Adipocyte (in vitro differentiated cells): ENCODE data around the gene UNC13D.

ENCODE experiments used
- DNase-seq: peaks from one replicate; pipeline ENCODE4 v3.0.0-alpha.2; 2015; ENCODE audit warnings: low read depth
- H3K27me3 ChIP-seq: replicated peaks from 2 replicates; pipeline ENCODE4 v1.7.0; 2013; ENCODE audit warnings: mild to moderate bottlenecking, low read length, moderate library complexity; ENCODE audit not compliant: control insufficient read depth, insufficient read depth
- H3K36me3 ChIP-seq: 2 replicates; pipeline ENCODE4 v1.7.0; 2013; ENCODE audit warnings: low read length, mild to moderate bottlenecking, moderate library complexity; ENCODE audit not compliant: control insufficient read depth, insufficient read depth, severe bottlenecking
- H3K4me1 ChIP-seq: 2 replicates; pipeline ENCODE4 v1.7.0; 2013; ENCODE audit warnings: mild to moderate bottlenecking, low read length, moderate library complexity; ENCODE audit not compliant: control insufficient read depth, insufficient read depth
- H3K4me3 ChIP-seq: 2 replicates; pipeline ENCODE4 v1.7.0; 2013; ENCODE audit warnings: mild to moderate bottlenecking, low read length, moderate library complexity
- H3K9ac ChIP-seq: 2 replicates; pipeline ENCODE4 v1.7.0; 2013; ENCODE audit warnings: mild to moderate bottlenecking, low read length, moderate library complexity
- H3K9me3 ChIP-seq: 2 replicates; pipeline ENCODE4 v1.7.0; 2013; ENCODE audit warnings: mild to moderate bottlenecking, low read length, moderate library complexity; ENCODE audit not compliant: control insufficient read depth

Gene UNC13D

DNA sequence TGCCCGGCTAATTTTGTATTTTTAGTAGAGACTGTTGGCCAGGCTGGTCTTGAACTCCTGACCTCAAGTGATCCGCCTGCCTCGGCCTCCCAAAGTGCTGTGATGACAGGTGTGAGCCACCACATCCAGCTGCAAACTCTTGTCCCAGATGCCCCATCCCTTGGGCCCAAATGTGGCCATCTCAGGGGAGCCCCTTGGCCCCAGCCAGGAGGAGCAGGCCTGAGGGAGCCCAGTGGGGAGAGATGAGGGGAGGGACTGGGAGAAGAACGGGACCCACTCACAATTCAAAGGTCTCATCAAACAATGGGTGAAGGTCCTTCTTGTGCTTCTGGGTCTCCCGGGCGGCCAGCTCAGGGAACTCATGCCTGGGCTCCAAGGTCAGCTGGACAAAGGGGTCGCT lies 14.5 kb downstream of the UNC13D start:
- no peak for DNase-seq
- Histone ChIP-seq H3K36me3 (no peaks in the 10 kb centered on the region), H3K9me3 (no peaks in the 10 kb centered on the region), H3K4me3 (no peak overlapping the region), H3K4me1 (peaks cover 15% of the 10 kb centered on the region), H3K9ac (no peak overlapping the region), H3K27me3 (no peaks in the 10 kb centered on the region)

DNA sequence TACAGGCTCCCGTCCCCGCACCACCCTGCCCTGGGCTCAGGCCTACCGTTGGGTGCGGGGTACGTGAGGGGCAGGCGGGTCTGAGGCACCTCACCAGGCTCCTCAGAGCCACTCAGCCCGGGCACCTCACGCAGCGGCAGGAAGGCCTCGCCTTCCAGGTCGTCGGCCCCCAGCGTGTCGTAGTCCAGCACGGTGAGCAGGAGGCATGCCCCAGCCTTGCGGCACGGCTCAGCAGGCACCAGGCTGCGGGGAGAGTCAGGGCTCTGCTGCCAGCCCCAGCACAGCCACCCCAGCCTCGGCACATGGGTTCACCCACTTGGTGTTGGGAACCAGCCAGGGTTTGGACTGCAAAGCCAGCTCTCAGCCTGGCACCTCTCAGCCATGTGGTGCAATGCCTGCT lies 15.5 kb downstream of the UNC13D start:
- H3K4me1 ChIP-seq = peaks cover 15% of the 10 kb centered on the region
- H3K4me3 ChIP-seq = no peak overlapping the region
- H3K9me3 ChIP-seq = no peaks in the 10 kb centered on the region
- no peak for DNase-seq
- peaks cover 5% of the 10 kb centered on the region for H3K36me3 ChIP-seq
- H3K9ac ChIP-seq = no peak overlapping the region
- no peaks in the 10 kb centered on the region for H3K27me3 ChIP-seq

DNA sequence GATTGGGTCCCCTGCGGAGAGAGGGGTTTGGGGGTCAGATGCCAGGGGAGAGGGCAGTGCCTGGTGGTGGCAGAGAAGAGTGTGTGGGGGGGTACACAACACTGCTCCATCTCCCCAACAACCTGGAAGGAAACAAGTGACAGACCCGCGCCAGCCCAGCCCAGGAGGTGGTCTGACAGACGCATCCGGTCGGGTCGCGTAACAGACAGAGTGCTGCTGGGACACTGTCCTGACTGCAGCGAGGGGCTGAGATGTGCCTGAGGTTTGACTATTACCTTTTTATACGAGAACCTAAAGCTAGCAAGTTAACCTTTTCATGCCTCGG lies 16.2 kb downstream of the UNC13D start:
- DNase-seq = no peak
- no peaks in the 10 kb centered on the region for H3K27me3 ChIP-seq
- peaks cover 11% of the 10 kb centered on the region for H3K36me3 ChIP-seq
- no peaks in the 10 kb centered on the region for H3K9me3 ChIP-seq
- H3K4me1 ChIP-seq = peaks cover 15% of the 10 kb centered on the region
- H3K9ac ChIP-seq = peak overlapping the region; percentile 57
- no peak overlapping the region for H3K4me3 ChIP-seq

DNA sequence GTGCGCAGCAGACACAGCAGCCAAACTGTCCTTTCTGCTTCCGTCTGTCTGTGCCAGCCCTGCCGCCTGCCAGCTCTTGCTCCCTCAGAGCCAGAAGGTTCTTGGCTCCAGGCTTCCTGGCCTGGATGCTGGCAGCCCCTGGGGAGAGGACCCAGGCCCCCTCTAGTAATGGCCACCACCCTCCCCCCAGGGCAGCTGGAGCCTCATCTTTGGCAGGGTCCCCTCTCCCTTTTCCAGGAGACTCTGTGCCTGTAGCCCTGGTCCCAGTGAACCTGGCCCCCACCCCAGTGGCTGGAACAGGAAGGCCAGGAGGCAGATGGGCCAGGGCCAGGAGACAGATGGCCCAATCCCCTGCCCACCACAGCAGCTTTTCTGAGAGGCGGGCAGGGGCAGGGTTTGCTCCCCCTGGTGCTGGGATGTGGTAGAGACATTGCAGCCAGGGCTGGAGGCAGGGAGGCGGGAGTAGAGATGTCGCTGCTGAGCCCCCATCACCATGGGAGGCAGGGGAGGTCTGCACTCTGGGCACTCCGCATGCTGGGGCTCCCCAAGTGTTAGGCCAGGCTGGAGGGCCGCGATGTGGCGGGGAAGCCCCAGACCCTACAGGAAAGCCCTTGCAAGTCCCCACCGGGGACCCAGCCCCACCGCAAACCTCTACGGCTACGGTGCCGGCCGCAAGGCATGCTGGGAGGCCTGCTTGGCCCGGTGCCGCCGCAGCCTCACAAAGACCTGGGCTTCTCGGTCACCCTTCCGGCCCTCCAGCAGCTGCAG lies 16.7 kb downstream of the UNC13D start:
- no peak overlapping the region for H3K4me3 ChIP-seq
- peaks cover 15% of the 10 kb centered on the region for H3K4me1 ChIP-seq
- peak; percentile 68 for DNase-seq
- H3K9me3 ChIP-seq = no peaks in the 10 kb centered on the region
- peak overlapping the region; percentile 57 for H3K9ac ChIP-seq
- H3K27me3 ChIP-seq = no peaks in the 10 kb centered on the region
- peaks cover 16% of the 10 kb centered on the region for H3K36me3 ChIP-seq

DNA sequence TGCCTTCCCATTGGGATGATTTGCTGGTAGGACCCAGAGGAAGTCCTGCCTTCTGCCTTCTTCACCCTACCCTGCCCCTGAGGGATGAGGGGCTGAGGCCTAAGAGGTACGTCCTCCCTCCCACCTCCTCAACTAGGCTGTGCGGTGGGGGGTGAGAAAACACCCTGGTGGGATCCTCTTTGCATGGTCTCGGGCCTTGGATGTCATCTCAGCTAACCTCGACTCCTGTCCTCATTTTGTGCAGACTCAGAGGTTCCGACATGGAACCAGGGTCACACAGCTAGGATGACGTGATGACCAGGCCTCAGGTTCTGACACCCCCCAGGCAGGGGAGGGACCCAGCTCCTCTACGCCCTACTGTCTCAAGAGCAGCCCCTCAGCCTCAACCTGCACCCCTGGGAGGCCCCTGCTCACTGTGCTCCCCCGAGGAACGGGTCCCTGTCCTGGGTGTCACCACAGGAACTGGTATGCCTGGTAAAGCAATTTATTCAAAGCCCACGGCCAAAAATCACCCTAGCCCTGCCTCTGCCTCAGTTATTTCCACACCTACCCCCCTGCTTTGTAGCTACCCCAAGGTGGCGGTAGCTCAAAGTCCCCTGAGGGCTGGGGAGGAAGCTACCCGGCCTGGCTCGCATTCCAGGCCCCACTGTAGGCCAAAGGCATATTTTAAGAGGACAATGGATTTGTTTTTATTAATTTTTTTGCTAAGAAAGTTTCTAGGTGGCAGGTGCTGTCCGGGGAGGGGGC lies 17.5 kb downstream of the UNC13D start:
- peaks cover 19% of the 10 kb centered on the region for H3K36me3 ChIP-seq
- DNase-seq = no peak

DNA sequence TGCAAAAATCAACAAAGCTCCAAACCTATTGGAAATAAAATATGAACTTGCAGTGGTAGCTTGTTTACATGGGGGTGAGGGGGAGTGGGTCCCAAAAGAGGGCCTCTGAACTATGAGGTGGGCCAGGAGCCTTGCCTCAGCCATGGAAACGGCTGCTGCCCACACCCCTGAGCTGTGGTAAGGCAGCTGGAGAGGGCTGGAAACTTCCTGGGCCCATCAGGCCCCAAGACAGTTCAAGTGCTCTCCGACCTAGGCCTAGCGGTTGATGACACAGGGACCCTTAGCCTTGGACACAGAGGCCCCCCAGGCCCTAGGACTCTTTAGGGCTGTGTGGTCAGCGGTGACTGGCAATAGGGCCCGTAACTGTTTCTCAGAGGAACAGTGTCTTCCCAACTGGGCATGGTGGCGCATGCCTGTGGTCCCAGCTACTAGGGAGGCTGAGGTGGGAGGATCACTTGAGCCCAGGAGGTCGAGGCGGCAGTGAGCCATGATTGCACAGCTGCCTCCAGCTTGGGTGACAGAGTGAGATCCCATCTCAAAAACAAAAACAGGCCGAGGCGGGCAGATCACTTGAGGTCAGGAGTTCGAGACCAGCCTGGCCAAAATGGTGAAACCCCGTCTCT lies 18.3 kb downstream of the UNC13D start:
- Histone ChIP-seq H3K36me3 (peaks cover 28% of the 10 kb centered on the region), H3K9ac (no peak overlapping the region)
- DNase-seq = no peak

More for the DNA sequence above, 17.5 kb downstream of the UNC13D start:
- H3K4me1 ChIP-seq = peaks cover 15% of the 10 kb centered on the region
- H3K27me3 ChIP-seq = no peaks in the 10 kb centered on the region
- H3K9me3 ChIP-seq = no peaks in the 10 kb centered on the region
- H3K4me3 ChIP-seq = no peak overlapping the region
- H3K9ac ChIP-seq = peak overlapping the region; percentile 57

DNA sequence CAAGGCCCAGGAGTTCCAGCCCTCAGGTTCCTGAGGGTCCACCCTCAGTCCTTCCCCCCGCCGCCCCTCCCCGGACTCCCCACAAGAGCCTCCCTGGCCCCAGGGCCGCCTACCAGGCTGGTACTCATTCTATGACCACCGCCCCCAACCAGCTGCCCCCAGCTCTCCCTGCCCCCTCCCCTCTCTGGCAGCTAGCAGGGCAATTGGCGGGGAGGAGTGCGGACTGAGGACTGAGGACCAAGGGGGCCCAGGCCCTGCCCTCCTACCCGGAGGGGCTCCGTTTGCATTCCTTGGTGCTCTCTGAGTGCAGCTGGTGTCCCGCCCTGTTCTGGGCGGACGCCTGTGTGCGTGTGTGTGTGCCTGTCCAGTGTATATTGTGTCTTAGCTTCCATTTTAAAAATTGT lies 19.1 kb downstream of the UNC13D start:
- H3K4me1 ChIP-seq = peaks cover 15% of the 10 kb centered on the region
- DNase-seq = no peak
- no peak overlapping the region for H3K4me3 ChIP-seq
- H3K27me3 ChIP-seq = no peaks in the 10 kb centered on the region
- peaks cover 35% of the 10 kb centered on the region for H3K36me3 ChIP-seq
- no peak overlapping the region for H3K9ac ChIP-seq
- no peaks in the 10 kb centered on the region for H3K9me3 ChIP-seq

More for the DNA sequence above, 18.3 kb downstream of the UNC13D start:
- no peaks in the 10 kb centered on the region for H3K9me3 ChIP-seq
- H3K4me1 ChIP-seq = peaks cover 15% of the 10 kb centered on the region
- H3K4me3 ChIP-seq = no peak overlapping the region
- H3K27me3 ChIP-seq = no peaks in the 10 kb centered on the region

DNA sequence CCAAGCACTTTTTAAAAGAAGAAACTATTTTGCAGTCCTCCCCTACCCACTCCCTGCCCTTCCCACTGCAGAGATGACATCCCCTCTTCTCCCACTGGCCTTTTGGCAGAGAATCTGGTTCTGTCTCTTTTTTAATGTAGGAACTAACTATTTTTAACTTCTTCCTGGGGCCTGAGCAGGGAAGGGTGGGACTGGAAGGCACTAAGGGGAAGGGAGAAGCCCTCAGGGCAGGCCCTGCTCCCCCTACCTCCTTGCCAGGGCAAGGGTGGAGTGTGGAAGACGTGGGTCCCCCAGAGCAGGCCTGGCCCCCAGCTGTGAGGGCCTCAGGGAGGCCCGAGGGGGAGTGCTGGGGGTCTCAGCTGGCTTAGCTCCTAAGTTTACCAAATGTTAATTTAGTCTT lies 19.5 kb downstream of the UNC13D start:
- H3K9me3 ChIP-seq = no peaks in the 10 kb centered on the region
- no peak overlapping the region for H3K4me3 ChIP-seq
- H3K36me3 ChIP-seq = peaks cover 40% of the 10 kb centered on the region
- DNase-seq = no peak
- no peaks in the 10 kb centered on the region for H3K27me3 ChIP-seq
- no peak overlapping the region for H3K9ac ChIP-seq
- peaks cover 15% of the 10 kb centered on the region for H3K4me1 ChIP-seq

DNA sequence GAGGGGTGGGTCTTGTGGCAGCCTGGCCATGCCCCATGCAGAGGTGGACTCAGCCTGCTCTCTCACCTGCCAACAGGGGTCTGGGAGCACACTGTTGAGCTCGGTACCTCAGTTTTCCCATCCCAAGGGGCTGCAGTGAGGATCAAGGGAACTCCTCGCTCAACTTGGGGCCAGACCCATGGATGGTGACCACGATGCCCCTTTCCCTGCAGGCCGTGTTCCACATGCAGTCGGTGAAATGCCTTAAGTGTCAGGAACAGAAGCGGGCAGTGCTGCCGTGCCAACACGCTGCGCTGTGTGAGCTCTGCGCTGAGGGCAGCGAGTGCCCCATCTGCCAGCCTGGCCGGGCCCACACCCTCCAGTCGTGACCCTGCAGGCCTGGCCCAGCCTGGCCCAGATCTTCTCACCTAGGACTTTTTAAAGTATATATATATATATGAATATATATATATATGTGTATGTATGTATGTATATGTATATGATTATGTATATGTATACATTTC lies 20.1 kb downstream of the UNC13D start:
- no peak overlapping the region for H3K9ac ChIP-seq
- no peaks in the 10 kb centered on the region for H3K27me3 ChIP-seq
- H3K36me3 ChIP-seq = peaks cover 46% of the 10 kb centered on the region
- no peaks in the 10 kb centered on the region for H3K9me3 ChIP-seq
- peaks cover 15% of the 10 kb centered on the region for H3K4me1 ChIP-seq
- H3K4me3 ChIP-seq = no peak overlapping the region
- no peak for DNase-seq

DNA sequence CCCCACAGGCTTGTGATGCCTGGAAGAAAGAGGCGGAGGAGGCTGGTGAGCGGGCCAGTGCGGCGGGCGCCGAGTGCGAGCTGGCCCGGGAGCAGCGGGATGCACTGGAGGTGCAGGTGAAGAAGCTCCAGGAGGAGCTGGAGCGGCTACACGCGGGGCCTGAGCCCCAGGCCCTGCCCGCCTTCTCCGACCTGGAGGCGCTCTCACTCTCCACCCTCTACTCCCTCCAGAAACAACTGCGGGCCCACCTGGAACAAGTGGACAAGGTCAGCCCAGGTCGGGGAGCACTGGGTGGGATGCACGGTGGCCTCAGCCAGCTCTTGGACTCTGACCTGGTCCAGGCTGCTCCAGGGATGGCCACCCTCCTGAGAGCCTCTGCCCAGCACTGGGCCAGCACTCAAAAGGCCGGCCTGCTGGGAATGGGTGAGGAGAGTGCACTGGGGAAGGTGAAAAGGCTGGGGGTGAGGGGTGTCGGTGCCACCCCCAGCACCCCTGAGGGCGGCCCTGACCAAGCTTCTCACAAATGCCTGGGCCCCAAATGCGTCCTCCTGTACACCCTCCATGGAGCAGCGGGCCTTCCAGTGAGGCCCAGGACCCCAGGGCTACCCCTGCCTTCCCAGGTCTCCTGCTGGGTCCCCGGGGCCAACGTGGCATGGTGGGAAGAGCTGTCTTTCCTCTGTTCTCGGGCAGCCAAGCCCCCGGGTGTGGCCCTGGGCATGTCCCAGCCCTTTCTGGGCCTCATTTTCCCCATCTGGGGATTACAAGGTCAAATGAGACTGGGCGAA lies 20.8 kb downstream of the UNC13D start:
- Histone ChIP-seq H3K27me3 (no peaks in the 10 kb centered on the region), H3K9me3 (no peaks in the 10 kb centered on the region), H3K4me1 (peaks cover 15% of the 10 kb centered on the region), H3K36me3 (peaks cover 52% of the 10 kb centered on the region), H3K9ac (no peak overlapping the region), H3K4me3 (no peak overlapping the region)
- DNase-seq = no peak

DNA sequence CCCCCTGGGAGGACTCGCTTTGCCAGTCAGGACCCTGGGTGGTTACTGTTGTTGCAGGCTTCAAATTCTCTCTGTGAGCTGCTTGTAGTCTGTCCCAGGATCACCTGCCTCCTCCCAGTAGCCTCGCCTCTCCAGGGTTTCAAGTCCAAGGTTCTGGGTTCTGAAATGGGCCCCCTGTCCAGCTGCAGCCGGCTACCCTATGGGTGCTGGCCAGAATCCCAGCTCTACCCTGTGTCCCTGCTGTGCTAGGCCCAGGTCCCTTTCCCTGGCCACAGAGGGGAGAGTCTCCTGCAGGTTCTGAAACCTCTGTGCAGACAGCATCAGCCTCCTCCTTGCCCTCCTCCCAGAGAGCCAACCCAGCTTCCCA lies 21.4 kb downstream of the UNC13D start:
- Histone ChIP-seq H3K4me1 (peaks cover 11% of the 10 kb centered on the region), H3K36me3 (peaks cover 59% of the 10 kb centered on the region), H3K27me3 (no peaks in the 10 kb centered on the region), H3K9ac (no peak overlapping the region), H3K9me3 (no peaks in the 10 kb centered on the region), H3K4me3 (no peak overlapping the region)
- no peak for DNase-seq
